OCI-LY1 (cell line): Measurements from ENCODE around the gene LRRC36.

Experiments used
- H2AFZ ChIP-seq: fragments of 200-600 bp; sonication (generic), shearing (Covaris generic); 2 replicates; pipeline ENCODE4 v1.6.0; 2014; ENCODE audit warnings: antibody characterized with exemption, mild to moderate bottlenecking, low read length
- H3F3A ChIP-seq: fragments of 200-600 bp; sonication (generic), shearing (Covaris generic); 2 replicates; pipeline ENCODE4 v1.6.0; 2014; ENCODE audit warnings: mild to moderate bottlenecking, antibody characterized with exemption, low read length, moderate library complexity; ENCODE audit not compliant: insufficient read depth
- H3K27ac ChIP-seq: fragments of 200-600 bp; sonication (generic); 2 replicates; pipeline ENCODE4 v1.5.1; 2014; ENCODE audit warnings: low read length, mixed run types, mild to moderate bottlenecking, low read depth; ENCODE audit not compliant: poor library complexity, severe bottlenecking
- H3K27me3 ChIP-seq: fragments of 200-600 bp; sonication (generic); 2 replicates; pipeline ENCODE4 v1.6.0; 2014; ENCODE audit warnings: antibody characterized with exemption, mild to moderate bottlenecking, low read length, moderate library complexity; ENCODE audit not compliant: insufficient read depth
- H3K36me3 ChIP-seq: fragments of 200-600 bp; sonication (generic); 2 replicates; pipeline ENCODE4 v1.6.1; 2014; ENCODE audit warnings: mild to moderate bottlenecking, antibody characterized with exemption, low read length, moderate library complexity, mixed read lengths; ENCODE audit not compliant: insufficient read depth
- H3K4me1 ChIP-seq: fragments of 200-600 bp; sonication (generic); 2 replicates; pipeline ENCODE4 v1.5.1; 2014; ENCODE audit warnings: mild to moderate bottlenecking, low read length, moderate library complexity; ENCODE audit not compliant: insufficient read depth, severe bottlenecking
- H3K4me2 ChIP-seq: fragments of 200-600 bp; sonication (generic), shearing (Covaris generic); 2 replicates; pipeline ENCODE4 v1.6.1; 2014; ENCODE audit warnings: low read length
- H3K4me3 ChIP-seq: fragments of 200-600 bp; sonication (generic); 2 replicates; pipeline ENCODE4 v1.5.1; 2014; ENCODE audit warnings: low read length, low read depth, mild to moderate bottlenecking, mixed read lengths; ENCODE audit not compliant: poor library complexity, severe bottlenecking
- H3K79me2 ChIP-seq: fragments of 200-600 bp; shearing (Covaris generic); 2 replicates; pipeline ENCODE4 v1.6.1; 2016; ENCODE audit warnings: mixed run types, low read length, mixed read lengths; ENCODE audit not compliant: insufficient read depth
- H3K9ac ChIP-seq: fragments of 200-600 bp; sonication (generic), shearing (Covaris generic); 2 replicates; pipeline ENCODE4 v1.6.1; 2014; ENCODE audit warnings: mild to moderate bottlenecking, low read length, mixed read lengths
- H3K9me2 ChIP-seq: fragments of 200-600 bp; sonication (generic), shearing (Covaris generic); 2 replicates; pipeline ENCODE4 v1.6.1; 2014; ENCODE audit warnings: low read depth, mild to moderate bottlenecking, low read length, mixed read lengths
- H3K9me3 ChIP-seq: fragments of 200-600 bp; shearing (Covaris generic); 2 replicates; pipeline ENCODE4 v1.6.1; 2014; ENCODE audit warnings: low read length, mixed read lengths
- H4K20me1 ChIP-seq: fragments of 200-600 bp; sonication (generic), shearing (Covaris generic); 2 replicates; pipeline ENCODE4 v1.6.0; 2016; ENCODE audit warnings: mild to moderate bottlenecking, low read length; ENCODE audit not compliant: insufficient read depth
- EZH2 ChIP-seq: fragments of 200-600 bp; sonication (generic), shearing (Covaris generic); IDR thresholded peaks from 2 replicates; pipeline ENCODE4 v1.8.0; 2017; ENCODE audit warnings: borderline replicate concordance, mixed run types, mild to moderate bottlenecking, antibody characterized with exemption, low read length, moderate library complexity, mixed read lengths
- TF ChIP-seq, protein P1 (sequence below): fragments of 200-600 bp; sonication (generic), shearing (Covaris generic); IDR thresholded peaks from 2 replicates; pipeline ENCODE4 v1.5.1; 2017; ENCODE audit warnings: mild to moderate bottlenecking, antibody characterized with exemption, low read length, moderate library complexity, mixed read lengths

LRRC36 gene

DNA sequence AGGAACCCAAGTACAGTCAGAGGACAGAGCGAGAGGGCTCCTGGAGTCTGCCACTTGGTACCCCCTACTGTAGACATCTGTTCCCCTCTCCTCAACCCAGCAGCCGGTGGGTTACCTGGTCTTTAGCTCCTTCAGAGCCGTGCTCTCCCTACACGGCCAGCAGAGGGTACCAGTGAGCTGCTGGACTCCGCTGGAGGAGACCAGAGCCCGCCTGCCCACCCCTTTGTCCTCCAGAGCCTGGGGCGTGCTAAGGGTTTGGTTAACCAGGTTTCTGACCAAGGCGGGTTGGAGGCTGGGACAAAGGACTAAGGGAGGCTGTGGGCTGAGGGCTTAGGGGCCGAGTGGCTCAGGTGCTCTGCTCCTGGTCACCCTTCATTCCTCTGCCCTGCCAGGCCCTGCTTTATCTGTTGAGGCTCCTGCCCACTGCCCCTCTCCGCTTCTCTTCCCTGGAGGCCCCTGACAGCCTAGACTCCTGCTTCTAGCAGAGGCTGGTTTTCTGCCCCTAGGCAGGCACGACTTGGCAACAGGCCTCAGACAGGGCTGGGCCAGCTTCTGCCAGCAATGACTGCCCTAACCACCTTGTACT lies 101.6 kb downstream of the LRRC36 start:
- Histone ChIP-seq H3K27ac (no peak overlapping the region), H3F3A (no peaks in the 10 kb centered on the region), H3K36me3 (no peaks in the 10 kb centered on the region), H3K4me2 (no peak overlapping the region), H3K79me2 (no peaks in the 10 kb centered on the region), H3K4me1 (peaks cover 11% of the 10 kb centered on the region), H2AFZ (no peak overlapping the region), H3K9me2 (no peaks in the 10 kb centered on the region), H4K20me1 (no peaks in the 10 kb centered on the region), H3K27me3 (peaks cover 20% of the 10 kb centered on the region; the same call in 1 of the 2 replicates), H3K9me3 (no peaks in the 10 kb centered on the region), H3K9ac (no peak overlapping the region), H3K4me3 (no peak overlapping the region)
- no peak for TF ChIP-seq EZH2
- TF ChIP-seq, protein P1, sequence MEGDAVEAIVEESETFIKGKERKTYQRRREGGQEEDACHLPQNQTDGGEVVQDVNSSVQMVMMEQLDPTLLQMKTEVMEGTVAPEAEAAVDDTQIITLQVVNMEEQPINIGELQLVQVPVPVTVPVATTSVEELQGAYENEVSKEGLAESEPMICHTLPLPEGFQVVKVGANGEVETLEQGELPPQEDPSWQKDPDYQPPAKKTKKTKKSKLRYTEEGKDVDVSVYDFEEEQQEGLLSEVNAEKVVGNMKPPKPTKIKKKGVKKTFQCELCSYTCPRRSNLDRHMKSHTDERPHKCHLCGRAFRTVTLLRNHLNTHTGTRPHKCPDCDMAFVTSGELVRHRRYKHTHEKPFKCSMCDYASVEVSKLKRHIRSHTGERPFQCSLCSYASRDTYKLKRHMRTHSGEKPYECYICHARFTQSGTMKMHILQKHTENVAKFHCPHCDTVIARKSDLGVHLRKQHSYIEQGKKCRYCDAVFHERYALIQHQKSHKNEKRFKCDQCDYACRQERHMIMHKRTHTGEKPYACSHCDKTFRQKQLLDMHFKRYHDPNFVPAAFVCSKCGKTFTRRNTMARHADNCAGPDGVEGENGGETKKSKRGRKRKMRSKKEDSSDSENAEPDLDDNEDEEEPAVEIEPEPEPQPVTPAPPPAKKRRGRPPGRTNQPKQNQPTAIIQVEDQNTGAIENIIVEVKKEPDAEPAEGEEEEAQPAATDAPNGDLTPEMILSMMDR: peak; percentile 73

DNA sequence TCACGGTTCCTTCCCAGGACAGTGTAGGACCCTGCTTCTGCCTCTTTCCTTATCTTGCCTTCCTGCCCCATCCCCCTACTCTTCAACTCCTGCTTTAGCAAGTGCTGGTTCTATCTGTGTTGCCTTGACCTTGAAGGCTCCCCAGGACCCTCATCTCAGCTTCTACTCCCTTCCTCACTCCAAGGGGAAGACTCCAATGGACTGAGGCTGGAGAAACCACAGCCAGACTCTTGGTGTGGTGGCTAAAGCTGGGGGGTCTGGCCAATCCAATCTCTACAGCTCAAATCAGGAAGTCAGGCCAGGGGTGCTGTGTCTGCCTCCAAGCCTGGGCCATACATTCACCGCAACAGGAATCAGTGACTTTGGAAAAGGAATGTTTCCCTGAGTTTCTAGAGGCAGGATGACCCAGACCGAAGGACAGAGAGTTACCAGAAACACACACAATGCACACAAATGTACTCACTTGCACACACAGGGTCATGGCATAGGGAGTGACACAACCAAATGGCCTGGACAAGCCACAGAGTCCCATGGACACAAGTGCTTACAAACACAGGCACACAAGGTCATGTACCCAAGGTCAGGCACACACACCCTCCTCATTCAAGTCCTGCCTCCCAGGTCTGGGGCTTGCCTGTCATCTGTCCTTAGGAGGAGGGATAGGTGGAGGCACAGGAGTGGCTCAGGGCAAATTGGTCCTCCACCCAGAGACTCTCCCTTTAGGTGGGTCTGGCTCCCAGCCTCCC lies 102.6 kb downstream of the LRRC36 start:
- no peak overlapping the region for H3K9ac ChIP-seq
- no peak overlapping the region for H3K4me3 ChIP-seq
- peaks cover 20% of the 10 kb centered on the region; the same call in 1 of the 2 replicates for H3K27me3 ChIP-seq
- no peaks in the 10 kb centered on the region for H4K20me1 ChIP-seq
- TF ChIP-seq EZH2: no peak
- TF ChIP-seq, protein P1: no peak
- no peaks in the 10 kb centered on the region for H3F3A ChIP-seq
- no peaks in the 10 kb centered on the region for H3K79me2 ChIP-seq
- no peaks in the 10 kb centered on the region for H3K9me3 ChIP-seq
- H3K36me3 ChIP-seq: no peaks in the 10 kb centered on the region
- H3K9me2 ChIP-seq: no peaks in the 10 kb centered on the region
- H3K27ac ChIP-seq: no peak overlapping the region
- no peak overlapping the region for H2AFZ ChIP-seq
- peaks cover 11% of the 10 kb centered on the region for H3K4me1 ChIP-seq
- no peak overlapping the region for H3K4me2 ChIP-seq

DNA sequence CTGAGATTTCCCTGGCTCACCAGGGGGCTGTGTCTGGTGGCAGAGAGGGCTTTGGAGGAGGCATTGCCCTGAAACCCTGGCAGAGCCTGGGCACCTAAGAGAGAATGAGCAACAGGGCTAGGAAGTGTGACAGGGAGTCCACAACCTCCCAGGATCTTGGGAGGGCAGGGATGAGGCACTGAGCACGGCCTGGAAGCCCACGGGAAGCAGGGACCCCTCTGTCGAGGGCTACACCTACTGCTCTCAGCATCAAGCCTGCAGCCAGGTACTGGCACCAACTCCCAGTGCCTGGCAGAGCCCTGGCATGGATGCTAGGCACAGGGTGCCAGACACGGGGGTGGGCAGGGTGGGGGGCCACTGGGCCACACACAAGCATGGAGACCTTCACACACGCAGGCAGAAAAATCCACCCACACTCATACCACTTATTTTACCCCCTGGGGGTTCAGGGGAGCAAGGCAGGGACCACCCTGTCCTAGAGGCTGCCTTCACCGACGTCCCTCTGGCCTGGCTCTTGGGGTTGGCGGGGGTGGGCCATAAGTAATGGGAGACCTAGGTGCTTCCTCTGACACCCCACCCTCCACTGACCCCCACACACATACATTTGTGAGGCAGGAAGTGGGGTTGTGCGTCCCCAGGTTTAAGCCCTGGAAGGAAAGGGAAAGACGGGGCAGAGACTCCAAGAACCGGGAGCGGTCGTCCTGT lies 103.3 kb downstream of the LRRC36 start:
- Histone ChIP-seq H3K4me3 (peak overlapping the region; percentile 56), H3K9ac (no peak overlapping the region)

More for the DNA sequence above, 103.3 kb downstream of the LRRC36 start:
- H3F3A ChIP-seq: no peaks in the 10 kb centered on the region
- peak overlapping the region; percentile 76 for H3K4me2 ChIP-seq
- no peaks in the 10 kb centered on the region for H3K9me2 ChIP-seq
- peaks cover 13% of the 10 kb centered on the region; the same call in 1 of the 2 replicates for H3K27me3 ChIP-seq
- H3K79me2 ChIP-seq: no peaks in the 10 kb centered on the region
- H2AFZ ChIP-seq: no peak overlapping the region
- TF ChIP-seq, protein P1: no peak
- TF ChIP-seq EZH2: no peak
- H3K4me1 ChIP-seq: peaks cover 10% of the 10 kb centered on the region
- no peaks in the 10 kb centered on the region for H4K20me1 ChIP-seq
- no peak overlapping the region for H3K27ac ChIP-seq
- H3K36me3 ChIP-seq: no peaks in the 10 kb centered on the region
- H3K9me3 ChIP-seq: no peaks in the 10 kb centered on the region
